GM18511 (cell line): ENCODE data around the gene SKIDA1.

Experiments used
- ATAC-seq: cut with Tn5 transposase; IDR thresholded peaks from one replicate; pipeline ENCODE4 v1.9.1; 2021; ENCODE audit warnings: mild to moderate bottlenecking, moderate library complexity; ENCODE audit not compliant: unreplicated experiment

SKIDA1 gene

GRCh38 chr10:21529032-21529910, 3.8 kb upstream of the SKIDA1 start:
- ATAC-seq, result no peak

DNA sequence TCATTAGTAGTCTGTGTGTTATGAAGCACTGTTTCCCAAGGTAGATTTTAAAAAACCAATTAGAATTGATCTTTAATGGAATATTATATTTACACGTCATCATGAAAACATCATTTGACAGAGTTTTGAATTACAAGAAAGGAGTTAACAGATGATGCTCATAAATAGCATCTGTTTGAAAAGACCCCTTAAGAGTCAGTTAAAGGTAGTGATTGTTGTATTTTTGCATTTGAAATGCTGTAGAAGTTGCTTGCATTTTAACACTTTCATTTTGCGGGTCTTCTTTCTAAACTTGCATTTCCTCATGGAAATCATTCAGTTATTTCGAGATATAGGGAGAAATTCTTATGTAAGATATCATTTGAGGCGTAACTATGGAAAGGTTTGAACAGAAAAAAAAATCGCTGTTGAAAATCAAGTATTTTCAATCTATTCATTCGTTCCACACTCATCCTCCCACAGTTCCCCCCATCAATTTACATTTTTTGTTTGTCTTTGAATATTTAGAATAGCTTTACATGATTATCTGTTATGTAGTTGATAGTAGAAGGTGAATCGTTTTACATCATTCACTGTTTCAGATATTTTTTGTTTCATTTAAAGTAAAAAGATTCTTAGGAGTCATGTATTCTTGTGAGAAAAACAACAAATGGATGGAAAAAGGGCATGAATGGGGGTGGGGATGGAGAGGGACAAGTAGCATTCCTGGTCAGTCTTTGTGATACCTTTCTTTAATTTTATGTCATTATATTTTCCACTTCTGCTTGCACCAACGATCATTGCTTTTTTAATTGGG, 3.0 kb upstream of the SKIDA1 start:
- no peak for ATAC-seq

- ATAC-seq, result no peak
Observed at GRCh38 chr10:21527598-21528235, 2.2 kb upstream of the SKIDA1 start.

GRCh38 chr10:21526860-21527597, 1.5 kb upstream of the SKIDA1 start:
- peak; percentile 31 for ATAC-seq

DNA sequence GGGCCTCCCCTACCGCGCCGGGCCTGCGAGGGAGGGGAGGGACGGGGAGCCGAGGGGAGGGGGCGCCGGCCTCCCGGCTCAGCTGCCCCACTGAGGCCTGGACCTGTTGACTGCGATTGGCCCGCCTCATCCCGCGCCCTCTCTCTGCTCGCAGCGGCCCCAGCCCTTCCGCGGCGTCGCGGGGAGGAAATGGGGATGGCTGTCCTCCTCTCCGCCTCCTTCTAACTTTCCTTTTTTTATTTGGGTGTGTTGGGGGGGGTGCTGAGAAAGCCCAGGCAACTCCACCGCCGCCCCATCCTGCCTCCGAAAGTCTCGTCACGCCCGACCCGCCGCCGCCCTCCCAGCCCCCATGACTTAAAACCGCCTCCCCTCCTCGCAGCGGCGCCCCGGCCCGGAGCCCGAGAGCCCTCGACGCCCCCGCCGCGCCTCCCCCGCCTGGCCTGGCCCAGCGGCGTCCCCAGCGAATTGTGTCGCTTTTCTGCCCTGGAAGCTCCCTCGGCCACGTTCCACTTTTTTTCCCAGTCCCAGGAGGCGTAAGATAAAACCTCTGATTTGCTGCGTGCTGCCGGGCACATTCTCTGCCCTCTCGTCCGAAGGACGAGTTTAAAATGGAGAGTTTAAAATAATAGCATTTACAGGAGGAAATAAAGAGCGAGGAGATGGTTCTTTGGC, 842 bp upstream of the SKIDA1 start:
- peak; percentile 41 for ATAC-seq

DNA sequence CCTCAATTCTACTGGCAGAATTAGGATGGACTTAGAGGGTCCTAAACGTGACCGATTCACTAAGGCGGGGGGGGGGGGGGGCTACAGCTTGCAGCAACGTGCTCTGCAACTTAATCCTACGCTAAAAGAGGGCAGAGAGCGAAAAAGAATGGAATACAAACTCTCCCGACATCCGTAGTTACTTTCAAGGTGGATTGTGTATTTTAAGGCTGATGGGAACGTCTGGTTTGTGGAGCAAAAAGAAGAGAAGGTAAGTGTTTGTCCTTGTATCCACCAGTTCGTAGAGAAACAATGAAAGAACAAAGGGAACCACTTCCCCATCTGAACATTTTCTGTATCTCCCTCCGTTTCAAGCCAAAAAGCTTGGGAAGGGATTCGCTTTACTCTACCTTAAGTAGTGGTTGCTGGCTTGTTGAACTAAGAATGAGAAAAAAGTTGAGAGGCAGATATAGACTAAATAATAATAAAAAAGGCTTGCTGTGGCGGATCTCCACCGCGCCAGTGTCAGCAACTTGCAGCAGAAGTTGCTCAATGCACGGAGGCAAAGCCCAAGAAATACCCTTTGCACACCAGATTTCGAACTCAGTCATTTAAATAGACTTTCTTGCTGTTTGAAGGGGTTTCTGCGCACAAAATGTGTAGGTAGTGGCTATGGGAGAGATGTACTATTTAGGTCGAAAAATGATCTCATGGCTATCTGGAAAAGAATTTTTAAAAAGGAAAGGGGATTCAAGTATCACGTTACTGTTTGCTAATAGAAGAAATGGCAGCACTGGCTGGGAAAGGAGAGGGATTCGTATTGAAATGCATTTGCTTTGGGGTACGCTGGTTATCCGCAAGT, 736 bp downstream of the SKIDA1 start:
- no peak for ATAC-seq

GRCh38 chr10:21524131-21524525, 1.4 kb downstream of the SKIDA1 start:
- no peak for ATAC-seq

DNA sequence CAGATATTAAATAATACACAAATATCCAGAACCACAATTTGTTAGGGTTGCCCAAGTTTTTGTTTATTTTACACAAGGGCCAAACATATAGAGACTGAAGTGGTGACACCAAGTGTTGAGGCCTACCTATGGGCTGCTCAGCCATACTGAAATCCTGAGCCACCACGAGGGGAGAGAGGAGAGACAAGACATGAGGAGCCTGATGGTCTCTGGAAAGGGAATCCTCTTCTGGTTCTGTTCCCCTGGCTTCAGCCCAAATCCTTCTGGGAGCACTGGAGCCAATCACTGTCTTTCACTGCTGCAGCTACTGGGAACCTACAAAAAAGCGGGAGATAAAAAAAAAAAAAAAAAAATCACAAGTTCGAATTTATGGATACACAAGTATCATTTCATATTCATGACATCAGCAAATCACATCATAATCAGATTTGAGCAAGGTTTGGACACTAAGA, 1.9 kb downstream of the SKIDA1 start:
- ATAC-seq, result no peak

- ATAC-seq, result no peak
Observed at GRCh38 chr10:21522631-21523406, 2.7 kb downstream of the SKIDA1 start.

DNA sequence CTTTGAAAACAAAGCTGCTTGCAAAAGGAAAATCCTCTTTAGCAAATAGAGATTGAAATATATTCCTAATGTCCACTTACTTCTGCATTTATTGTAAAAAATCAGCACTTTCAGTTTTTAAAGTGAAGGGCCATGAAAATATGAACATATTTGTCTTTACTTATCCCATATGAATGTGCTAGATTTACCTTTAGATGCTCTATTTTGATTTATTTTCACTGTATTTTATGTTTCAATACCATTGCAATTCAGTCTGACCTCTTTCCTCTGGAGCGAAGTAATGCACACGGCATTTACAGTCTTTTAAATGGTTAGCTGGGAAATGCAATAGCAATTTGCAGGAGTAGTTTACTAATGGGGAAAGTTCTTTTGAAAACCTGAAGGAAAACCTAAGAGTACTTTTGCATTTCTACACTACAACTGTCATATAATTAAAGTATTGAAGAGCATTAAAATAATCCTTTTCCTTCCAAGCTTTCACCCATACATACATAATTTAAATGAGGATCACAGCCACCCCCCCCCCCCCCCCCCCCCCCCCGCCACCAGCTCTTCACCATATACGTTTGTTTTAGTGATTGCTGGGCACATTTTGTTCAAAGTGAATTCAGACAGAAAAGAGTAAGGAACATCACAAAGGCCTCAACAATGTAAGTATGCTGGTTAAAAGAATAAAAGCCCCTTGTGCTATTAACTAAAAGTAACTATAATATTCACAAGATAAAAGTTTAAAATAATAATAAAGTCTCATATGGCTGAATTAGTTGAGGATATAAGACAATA, 3.5 kb downstream of the SKIDA1 start:
- ATAC-seq, result no peak

DNA sequence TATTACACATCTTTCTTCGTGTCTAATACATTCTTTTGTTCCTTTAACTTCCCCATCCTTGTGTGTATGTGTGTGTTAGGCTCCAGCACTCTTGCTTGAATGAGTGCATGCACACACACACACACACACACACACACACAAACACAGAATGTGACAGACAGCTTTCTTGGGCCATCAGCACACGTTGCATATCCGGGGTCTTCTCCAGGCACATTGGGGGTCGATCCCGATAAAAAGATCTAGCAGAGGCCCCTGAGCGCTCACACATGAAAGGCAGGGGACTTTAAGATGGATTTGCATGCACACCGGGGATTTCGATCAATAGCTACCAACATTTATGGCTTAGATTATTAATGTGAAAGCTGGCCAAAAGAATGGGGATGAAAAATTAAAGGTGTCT, 4.5 kb downstream of the SKIDA1 start:
- ATAC-seq, result no peak

GRCh38 chr10:21520509-21520908, 5.0 kb downstream of the SKIDA1 start:
- ATAC-seq, result no peak

GRCh38 chr10:21519941-21520436, 5.5 kb downstream of the SKIDA1 start:
- no peak for ATAC-seq

DNA sequence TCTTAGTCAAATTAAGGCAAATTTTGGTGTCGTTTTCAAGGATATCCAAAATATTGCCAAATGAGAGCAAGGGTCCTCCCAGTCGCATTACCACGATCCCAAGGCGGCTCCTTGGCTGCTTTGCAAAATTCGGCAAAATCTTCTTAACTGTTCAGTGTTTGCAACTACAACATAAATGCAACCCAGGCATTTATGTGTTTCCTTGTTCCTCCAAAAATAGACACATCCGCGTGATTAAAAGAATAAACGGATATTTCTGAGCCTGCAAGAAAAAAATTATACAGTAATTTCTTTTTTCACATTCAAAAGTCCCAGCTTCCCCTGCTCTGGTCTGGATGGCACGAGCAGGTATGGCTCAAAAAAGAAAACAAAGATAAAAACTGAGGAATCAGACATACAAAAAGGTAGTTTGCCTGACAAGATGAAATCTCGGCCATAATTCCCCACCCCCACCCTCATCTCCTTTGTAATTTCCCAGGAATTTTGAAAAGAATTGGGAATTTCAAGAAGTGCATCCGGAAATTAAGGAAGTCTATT, 6.0 kb downstream of the SKIDA1 start:
- ATAC-seq, result no peak

DNA sequence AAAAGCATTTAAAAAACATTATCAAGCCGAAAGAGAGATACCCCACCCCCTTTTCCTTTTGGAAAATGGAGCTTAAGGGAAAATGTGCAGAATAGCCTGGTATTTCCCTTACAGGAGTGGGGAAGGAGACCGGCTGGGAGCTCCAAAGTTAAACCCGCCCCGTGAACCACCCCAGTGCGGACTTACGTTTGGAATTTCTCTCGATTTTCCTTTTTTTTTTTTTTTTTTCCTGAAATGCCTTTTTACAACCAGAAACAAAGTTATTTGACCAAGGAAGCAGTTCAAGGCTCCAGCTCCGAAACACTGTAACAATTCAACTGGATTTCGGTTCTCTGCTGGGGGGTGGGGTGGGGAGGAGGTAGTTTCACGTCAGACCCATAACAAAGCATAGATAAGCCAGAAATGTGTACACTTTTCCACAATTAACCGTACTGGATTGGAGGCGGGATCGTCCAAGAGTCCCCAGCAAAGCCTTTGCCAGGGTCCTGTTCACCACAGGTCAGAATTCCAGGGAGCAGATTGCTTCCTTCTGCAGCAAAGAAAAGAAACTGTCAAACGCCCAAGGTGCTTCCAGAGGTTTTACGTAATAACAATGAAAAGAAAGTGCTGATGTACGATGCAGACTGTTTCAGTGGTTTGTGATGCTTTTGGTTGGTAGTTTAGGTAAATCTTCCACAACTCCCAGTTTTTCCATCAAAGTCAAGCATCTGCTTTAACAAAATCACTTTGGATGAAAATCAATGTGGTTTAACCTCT, 6.7 kb downstream of the SKIDA1 start:
- ATAC-seq, result no peak

DNA sequence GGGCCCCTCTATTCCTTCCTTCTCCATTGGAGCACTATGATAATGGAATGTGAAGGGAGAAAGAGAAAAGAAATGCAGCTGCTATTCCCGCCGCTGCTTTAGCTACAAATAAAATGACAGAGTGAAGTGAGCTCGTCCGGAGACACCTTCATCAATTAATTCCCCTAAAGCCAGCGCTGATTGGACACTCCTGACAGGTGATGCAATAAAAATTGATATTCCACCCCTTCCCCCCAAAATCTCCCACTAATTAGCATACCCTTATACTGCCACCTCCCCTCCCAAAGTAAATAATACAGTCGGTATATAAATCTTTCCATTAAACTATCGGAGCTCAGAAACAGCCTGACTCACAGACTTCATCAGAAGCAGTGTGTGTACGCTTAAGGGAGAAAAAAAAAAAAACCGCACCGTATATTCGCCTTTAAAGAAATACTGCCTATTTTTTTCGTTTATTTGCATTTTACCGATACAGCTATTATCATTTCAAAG, 7.3 kb downstream of the SKIDA1 start:
- no peak for ATAC-seq
